COR-L47 (cell line): ENCODE data around the gene FREM1.

Experiments
- DNase-seq: peaks from one replicate; lab custom pipeline; 2025; lab: John Stamatoyannopoulos, UW

FREM1 gene

DNA sequence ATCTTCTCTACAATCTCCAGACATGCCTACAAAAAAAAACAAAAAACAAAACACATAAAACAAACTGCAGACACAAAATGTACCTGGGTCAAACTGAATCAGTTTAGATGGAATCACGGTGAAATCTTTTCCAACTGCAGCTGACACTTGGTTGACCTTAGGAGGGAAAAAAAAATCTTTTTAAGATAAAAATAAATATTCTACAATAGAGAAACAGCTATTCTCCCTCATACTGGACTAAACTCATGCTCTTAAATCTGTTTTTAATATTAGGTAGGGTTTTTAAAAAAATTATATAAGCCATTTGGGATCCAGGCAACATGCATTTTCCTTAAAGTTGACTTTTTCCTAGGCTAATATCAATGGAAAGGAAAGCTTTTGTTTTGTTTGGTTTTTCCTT is 153.9 kb downstream of the FREM1 start:
- DNase-seq, result no peak

DNA sequence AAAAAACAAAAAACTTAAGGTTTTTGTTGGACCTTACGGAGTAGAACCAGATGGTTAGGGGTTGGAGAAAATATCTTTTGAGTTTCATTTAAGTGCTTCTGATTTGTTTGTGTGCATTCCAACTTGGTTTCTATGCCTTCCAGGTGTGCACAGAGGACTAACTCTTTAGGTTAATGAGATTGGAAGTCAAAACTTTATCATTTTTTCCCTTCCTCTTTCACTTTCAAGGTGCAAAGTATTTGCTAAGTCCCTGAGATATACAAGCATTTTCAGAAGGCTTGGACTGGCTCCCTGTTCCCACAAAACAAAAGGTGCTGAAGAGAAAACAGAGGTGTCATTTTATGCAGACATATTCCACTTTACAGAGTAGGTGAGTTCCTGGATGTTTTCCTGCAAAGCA is 157.4 kb downstream of the FREM1 start:
- no peak for DNase-seq

DNA sequence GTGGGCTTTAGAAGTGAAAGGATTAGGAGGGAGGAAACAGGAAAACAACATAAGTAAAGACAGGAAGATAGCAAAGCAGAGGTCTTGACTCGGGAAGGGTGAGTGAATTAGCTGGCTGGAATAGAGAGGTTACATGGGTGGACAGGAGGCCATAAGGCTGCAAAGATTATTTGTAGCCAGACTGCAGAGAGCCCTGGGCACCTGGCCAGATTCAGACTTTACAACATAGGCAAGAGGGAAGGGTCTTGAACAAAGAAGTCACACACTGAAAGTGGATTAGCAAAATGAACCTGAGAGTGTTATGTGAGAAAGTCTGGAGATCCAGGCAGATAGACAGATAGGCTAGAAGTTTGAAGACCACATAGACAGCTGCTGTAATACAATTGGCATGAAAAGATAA is 158.0 kb downstream of the FREM1 start:
- DNase-seq, result peak; percentile 12

DNA sequence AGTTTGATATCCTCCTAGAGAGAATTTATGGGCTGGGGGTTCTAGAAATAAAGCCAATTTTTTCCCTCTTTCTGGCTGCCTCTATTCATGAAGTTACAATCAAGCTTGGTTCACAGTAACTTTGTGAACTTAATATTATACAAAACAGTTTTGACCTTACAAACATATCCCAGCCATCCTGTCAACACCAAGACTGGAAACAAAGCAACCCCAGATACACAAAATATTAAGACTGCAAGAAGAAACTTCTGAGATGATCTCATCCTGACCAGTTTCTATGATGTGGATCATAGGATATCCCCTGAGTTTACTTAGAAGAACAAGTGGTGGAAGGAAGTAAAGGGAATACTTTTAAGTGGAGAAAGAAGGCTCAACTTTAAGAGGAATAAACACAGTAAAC is 159.4 kb downstream of the FREM1 start:
- no peak for DNase-seq

DNA sequence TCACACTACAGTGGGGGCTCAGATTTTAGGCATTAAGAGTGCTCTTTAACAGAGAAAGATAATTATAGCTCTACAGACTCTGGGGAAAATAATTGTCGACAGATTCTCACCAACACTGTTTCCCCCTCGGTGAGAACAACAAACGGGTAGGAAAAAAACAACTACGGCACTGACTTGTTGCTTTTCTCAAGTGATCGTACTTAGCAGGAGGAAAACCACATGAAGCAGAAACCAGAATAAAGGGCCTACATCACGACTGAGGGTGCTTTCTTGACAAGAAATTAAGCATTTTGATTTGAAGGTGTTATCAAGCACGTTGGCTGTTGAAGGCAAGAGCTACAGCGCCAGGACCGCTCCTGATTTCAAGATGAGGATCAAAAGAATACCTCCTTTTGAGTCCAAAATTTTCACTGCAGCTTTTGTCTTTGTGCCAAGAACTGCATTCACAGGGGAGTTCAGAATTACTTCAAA is 160.5 kb downstream of the FREM1 start:
- DNase-seq, result peak; percentile 51

DNA sequence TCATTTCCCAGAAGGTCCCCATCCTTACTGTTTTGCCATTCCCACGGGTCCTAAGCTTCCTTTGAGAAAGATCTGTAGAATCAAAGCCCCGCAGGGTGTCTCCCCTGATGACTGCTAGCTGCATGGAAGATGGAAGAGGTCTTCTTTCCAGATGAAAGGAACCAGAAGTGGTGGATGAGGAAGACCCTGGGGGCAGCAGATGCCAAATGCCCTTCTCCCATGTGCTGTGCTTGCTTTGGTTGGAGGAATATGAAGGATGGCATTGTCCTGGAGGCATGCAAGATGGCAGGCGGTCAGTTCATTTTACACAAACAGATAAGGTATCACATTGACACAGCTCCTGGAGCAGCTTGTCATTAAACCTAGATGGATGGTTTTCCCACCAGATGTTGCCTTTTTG is 161.9 kb downstream of the FREM1 start:
- no peak for DNase-seq

DNA sequence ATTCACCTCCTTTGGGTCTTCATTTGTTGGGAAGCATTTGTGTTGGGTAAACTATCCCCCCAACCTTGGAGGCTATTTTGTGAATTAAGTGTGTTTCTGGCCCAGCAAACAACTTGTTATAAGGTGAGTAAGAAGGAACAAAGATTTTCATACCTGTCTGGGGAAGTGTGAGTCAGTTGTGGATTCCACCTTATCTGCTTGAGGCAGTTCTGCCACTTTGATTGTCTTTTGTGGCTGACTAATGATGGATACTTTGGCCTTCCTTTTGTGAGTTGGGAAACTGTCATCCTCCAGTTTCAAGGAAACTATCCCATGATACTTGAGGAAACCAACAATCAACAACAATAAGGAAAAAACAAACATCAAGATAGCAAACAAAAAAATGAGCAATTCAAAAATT is 163.1 kb downstream of the FREM1 start:
- DNase-seq, result no peak

DNA sequence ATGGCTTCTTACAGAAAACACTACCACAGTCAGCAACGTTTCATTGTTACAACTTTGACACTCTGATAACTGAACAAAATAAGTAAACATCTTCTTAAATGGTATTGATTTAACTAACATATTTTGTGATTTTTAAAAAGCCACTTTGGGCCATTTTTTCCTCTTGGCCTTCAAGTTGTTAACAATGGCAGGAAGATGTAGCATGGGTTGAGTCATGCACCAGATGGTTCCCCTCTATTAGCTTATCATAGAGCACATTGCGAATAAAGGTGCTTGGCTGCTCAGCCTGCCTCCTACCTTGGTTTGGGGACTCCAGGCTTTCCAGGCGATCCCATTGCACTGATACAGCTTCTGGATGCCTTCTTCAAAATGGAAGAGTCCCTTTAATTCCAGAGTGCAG is 163.6 kb downstream of the FREM1 start:
- DNase-seq, result no peak

DNA sequence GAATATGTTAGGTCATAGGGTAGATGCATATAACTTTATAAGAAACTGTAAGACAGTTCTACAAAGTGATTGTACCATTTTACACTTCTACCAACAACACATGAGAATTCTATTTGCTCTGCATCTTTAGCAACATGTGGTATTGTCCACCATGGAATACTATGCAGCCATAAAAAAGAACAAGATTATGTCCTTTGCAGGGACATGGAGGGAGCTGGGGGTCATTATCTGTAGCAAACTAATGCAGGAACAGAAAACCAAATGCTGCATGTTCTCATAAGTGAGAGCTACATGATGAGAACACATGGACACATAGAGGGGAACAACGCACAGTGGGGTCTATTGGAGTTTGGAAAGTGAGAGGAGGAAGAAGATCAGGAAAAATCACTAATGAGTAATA is 165.5 kb downstream of the FREM1 start:
- DNase-seq, result no peak

DNA sequence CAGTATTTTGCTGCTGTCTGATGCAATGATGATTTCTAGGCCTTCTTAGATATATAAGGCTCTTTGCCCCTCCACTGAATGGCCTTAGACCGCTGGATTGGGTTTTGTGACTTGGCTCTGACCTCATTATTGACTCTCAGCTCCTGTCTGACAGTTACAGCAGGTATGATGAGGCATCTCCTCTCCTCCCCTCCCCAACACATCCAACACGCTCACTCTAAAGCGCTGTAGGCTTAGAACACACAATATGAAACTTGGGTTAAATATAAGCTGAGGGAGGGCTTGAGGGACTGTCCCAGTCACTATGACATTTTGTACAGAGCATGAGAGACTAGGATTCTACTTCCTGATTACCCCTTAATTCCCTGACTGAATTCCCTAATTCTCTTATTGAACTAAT is 168.9 kb downstream of the FREM1 start:
- DNase-seq, result no peak

DNA sequence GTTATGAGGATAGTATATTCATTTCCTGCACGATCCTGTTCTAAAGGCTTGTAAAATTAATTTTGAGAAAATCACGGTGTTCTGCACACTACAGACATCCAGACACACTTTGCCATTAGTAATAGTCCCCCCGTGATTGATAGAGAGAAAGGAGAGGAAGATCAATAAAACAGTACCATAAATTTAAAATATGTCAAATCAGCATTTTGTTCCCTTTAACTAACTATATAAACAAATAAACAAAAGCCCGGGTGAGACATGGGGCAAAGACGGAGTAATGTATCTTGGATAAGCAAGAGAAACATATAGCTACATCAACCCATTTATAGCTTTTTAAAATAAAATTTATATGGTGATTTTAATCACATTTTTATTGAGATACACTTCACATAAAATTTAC is 177.1 kb downstream of the FREM1 start:
- no peak for DNase-seq

DNA sequence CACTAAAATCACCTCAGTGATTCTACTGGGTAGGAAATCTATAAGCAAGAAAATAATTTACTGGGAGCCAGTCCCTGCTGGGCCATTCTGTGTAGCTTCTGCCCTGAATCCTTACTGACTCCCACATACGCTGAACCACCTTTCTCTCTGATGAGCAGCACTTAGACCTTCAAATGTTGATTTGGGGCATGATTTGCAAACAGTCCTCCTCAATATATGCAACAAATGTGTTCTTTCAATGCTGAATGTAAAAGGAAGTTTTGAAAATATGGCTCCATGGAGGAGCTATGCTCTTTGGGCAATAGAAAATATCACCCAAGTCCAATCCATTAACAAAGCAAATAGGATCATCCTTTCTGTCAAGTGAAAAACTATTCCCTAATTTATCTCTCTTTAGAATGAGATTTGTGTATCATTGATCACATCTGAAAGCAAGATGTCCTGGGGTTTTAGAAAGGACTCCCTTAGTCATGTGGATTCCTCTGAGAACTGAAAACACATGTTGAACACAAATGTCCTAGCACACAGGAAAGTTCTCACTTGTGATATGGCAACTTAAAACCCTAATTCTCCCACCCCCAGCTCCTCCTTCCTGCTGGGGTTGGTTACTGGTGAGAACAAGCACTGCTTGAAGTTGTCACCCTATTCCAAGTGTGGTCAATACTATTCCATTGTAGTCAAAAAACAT is 178.8 kb downstream of the FREM1 start:
- DNase-seq, result no peak

DNA sequence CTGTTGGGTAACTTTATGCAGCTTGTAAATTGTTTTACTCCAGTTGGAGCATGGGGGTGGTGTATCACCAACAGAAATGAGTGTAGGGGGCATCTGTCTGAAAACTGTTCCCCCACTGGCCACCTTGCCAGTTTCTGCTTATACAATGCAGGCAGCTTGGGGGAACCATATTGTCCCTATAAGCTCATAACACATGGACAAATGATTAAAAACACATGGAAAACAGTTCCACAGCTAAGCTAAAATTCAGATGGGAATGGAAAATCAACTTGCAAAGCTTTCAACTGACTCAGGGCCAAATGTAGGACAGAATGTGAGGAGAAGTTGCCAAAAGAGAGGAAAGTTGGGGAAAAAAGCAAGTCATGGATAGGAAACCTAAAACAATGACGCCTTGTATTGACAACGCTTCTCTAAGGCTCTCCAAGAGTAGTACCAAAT is 179.7 kb downstream of the FREM1 start:
- DNase-seq, result no peak

DNA sequence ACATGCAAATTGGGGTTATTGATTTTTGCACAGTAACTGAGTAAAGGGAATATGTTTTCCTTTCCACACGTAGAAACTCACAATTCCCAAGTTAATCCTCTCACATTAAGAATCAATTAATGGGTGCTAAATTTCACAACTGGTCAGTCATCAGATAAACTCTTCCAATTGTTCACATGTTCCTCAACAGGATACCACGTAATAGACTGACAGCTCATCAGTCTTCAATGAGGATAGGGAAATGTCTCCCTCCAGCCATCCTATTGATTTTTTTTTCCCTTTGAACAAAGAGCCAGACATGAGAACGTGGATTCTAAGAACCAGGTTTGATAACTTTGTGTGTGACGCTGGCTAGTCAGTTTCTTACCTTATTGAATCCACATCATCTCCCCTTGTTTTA is 186.9 kb downstream of the FREM1 start:
- no peak for DNase-seq

DNA sequence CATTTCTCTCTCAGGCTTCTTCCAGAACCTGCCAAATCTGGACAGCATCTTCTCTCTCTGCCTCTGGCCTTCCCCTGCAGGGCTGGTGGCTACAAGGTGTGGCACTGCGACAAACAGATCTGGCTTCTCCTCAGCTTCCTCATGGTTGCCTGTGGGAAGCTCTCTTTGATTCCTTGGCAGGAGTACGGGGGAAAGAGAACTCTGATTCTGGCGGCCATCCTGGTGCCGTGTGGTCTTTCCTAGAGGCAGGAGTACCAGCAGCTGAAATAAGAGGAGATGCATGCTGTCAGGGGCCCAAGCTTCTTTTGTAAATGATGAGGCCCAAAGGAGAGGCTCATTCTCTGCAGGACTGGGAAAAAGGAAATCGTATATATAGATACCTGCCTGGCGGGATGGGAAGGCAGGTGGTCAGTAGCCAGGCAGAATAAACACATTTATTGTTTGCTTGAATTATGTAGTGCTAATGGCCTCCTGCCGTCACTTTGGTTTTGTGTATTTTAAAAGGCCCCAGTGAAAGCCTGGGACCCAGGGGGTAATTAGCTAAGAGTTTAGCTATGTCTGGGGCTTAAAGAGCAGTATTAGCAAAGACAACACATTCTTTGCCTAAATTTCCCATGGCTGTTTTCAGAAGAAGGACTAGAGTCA is 187.7 kb downstream of the FREM1 start, which contains the start of gene CER1:
Gene CER1, minus strand, starts transcription at position 343 of the 645 bp plus-strand sequence. Its CDS starts 61 bp downstream, at position 282.
- DNase-seq, result peak; percentile 88

DNA sequence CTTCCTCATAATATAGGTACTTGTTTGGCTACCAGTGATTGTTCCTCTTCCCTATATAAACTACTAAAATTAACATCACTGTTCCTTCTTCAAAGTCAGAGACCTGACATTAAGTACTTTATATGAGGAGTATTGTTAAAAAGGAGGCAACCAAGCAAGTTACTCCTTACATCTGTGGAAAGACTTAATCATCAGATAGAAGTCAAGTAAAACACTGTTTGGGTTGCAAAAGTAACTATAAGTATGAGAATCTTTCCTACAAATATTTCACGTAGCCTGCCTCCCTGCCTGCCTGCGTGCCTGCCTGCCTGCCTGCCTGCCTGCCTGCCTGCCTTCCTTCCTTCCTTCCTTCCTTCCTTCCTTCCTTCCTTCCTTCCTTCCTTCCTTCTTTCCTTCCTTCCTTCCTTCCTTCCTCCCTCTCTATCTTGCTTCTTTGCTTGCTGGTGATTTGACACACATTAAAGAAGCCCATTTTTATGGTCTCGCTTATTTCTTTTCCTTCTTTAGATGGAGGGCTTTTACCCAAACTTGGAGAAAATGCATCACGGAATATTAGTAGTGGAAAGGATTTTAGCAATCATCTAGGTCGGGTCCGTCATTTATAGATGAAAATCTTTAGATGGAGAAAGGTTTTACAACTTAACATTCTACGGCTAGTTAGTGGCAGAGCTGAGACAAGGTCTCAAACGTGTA is 190.9 kb downstream of the FREM1 start:
- no peak for DNase-seq

DNA sequence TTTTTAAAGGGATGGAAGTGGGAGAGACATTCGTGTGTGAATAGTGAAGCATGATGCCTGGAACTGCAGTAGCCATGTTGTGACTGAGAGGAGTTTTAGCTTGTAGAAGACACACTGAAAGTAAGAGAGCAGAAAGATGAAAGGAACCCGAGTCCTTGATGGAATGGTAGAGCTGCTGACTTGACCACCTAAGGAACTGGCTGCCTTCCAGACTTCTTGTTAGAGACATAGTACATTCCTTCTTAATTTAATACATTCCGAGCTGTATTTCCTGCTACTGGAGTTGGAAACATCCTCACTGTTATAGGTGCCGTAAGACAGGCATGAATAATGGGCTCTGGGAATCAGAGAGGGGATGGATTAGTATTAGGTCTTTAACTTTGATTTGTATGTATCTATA is 195.1 kb downstream of the FREM1 start:
- DNase-seq, result no peak

DNA sequence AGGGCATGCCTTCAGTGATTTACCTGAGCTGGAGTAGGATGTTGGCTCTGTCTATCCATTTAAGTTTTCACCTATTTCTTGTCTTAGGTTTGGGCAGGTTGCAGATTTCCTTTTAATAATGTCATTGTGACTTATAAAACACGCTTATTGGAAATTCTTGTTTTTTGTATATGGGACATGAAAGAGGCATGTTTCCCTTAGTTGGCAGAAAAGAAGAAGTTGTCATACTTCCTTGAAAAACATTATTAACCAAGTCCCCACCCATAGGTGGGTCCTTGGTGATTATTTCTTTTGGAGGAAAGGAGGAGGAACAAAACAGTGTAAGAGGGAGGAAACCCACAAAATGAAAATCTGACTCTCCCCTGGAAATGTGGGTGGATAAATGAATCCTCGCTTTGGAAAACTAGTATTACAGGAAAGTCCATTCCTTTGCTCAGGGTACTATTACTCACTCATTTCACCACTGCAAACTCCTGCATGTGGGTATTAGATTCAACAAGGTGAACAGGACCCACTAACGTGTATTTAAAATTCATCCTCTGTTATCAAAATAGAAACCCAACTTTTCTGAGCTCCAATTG is 197.0 kb downstream of the FREM1 start:
- no peak for DNase-seq

DNA sequence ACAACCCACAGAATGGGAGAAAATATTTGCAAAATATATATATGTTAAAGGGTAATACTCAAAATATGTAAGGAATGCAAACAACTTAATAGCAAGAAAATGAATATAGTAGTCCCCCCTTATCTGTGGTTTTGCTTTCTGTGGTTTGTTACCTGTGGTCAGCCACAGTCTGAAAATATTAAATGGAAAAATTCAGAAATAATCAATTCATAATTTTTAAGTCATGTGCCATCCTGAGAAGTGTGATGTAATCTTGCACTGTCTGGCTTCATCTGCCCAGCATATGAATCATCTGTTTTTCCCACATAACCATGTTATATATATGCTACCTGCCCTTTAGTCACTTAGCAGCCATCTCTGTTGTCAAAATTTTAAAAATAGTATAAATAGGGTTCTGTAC is 199.4 kb downstream of the FREM1 start:
- DNase-seq, result no peak

DNA sequence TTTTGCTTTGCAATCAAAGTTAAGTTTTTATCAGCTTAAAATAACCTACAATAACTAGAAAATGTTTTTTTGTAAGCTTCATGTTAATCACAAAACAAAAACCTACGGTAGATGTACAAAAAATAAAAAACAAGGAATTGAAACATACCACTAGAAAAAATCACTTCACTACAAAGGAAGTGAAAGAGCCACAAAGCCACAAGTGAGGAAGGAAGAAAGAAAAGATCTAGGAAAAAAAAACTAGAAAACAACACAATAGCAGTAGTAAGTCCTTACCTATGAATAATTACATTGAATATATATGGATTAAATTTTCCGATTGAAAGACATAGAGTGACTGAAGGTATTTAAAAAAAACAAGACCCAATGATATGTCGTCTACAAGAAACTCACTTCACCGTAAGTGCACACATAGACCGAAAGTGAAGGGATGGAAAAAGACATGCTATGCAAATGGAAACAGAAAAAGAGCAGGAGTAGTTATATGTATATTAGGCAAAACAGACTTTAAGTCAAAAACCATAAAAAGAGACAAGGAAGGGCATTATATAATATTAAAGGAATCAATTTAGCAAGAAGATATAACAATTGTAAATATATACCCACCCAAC is 203.6 kb downstream of the FREM1 start:
- no peak for DNase-seq

DNA sequence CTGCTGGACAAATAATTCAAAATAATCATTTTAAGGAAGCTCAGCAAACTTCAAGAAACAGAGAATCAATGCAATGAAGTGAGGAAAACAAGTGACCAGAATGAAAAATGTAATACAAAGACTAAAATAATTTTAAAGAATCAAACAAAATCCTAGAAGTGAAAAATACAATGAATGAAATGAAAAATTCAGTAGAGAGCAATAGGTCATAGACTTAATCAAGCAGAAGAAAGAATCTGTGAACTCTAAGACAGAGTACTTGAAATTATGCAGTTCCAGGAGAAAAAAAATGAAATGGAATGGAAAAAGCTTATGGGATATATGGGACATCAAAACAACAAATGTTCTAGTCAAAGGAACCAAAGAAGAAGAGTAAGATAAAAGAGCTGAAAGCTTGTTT is 205.1 kb downstream of the FREM1 start:
- no peak for DNase-seq

DNA sequence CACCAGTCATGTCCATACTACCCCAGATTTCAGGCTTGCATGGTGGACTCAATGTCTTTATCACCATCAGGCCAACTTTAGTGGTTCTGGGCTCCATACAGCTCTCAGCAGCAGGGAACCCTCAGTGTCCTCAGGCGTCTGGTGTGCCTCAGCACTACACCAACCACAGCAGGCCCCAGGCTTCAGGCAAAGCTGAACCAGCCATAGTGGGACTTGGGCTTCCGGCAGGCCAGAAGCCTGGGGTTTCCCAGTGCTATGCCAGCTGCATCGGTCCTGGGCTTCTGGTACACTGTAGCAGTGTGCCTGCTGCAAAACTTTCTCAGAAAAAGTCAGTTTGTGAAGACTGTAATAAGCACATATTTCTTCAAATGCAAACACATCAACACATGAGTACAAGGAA is 205.9 kb downstream of the FREM1 start:
- DNase-seq, result no peak
